ENCODE data around the gene U2AF1.
"Not testable (repeated sequence)": the region's sequence is repeated elsewhere in the genome, so short reads cannot be mapped to it uniquely, and the experiment has no call there.

DNA sequence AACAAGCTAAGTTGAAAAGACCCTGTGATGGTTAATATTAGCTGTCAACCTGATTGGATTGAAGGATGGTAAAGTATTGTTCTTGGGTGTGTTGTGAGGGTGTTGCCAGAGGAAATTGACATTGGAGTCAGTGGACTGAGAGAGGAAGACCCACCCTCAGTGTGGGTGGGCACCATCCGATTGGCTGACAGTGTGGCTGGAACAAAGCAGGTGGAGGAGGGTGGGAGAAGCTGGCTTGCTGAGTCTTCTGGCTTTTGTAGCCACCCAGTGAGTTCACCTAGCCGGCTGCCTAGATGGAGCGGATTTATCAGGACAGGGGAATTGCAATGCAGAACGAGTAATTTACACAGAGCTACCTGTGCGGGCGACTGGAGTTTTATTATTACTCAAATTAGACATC is 7.1 kb upstream of the U2AF1 start:
- not testable (repeated sequence) for TF ChIP-seq YY1 (IDR thresholded peaks at IDR 0.05; ENCODE audit: insufficient read depth, insufficient read length); ZNF274 (IDR thresholded peaks at IDR 0.05; ENCODE audit: low read depth, low read length)
